ENCODE measurements around the gene NOS1.

Gene NOS1

GRCh38 chr12:117273091-117273490 is 88.3 kb downstream of the NOS1 start:
- TF ChIP-seq CTCF (IDR thresholded peaks at IDR 0.05; ENCODE audit: low read depth, low read length) = no peak
- DNase-seq (ENCODE audit: extremely low read depth, low read depth) = no peak

GRCh38 chr12:117272690-117273089 is 88.7 kb downstream of the NOS1 start:
- no peak for DNase-seq (ENCODE audit: extremely low read depth, low read depth)
- no peak for TF ChIP-seq CTCF (IDR thresholded peaks at IDR 0.05; ENCODE audit: low read depth, low read length)

- no peak for TF ChIP-seq CTCF (IDR thresholded peaks at IDR 0.05; ENCODE audit: low read depth, low read length)
- no peak for DNase-seq (ENCODE audit: extremely low read depth, low read depth)
Observed at GRCh38 chr12:117262749-117263148, 98.7 kb downstream of the NOS1 start.

- DNase-seq (ENCODE audit: extremely low read depth, low read depth) = no peak
Observed at GRCh38 chr12:117261247-117261646, 100.2 kb downstream of the NOS1 start.

GRCh38 chr12:117255386-117255785 is 106.0 kb downstream of the NOS1 start:
- no peak for DNase-seq (ENCODE audit: extremely low read depth, low read depth)
- TF ChIP-seq CTCF (IDR thresholded peaks at IDR 0.05; ENCODE audit: low read depth, low read length) = no peak

More at GRCh38 chr12:117261247-117261646, 100.2 kb downstream of the NOS1 start:
- TF ChIP-seq CTCF (IDR thresholded peaks at IDR 0.05; ENCODE audit: low read depth, low read length) = no peak

GRCh38 chr12:117243488-117243887 is 117.9 kb downstream of the NOS1 start:
- no peak for DNase-seq (ENCODE audit: extremely low read depth, low read depth)
- no peak for TF ChIP-seq CTCF (IDR thresholded peaks at IDR 0.05; ENCODE audit: low read depth, low read length)

- no peak for DNase-seq (ENCODE audit: extremely low read depth, low read depth)
- TF ChIP-seq CTCF (IDR thresholded peaks at IDR 0.05; ENCODE audit: low read depth, low read length) = no peak
Observed at GRCh38 chr12:117241697-117242096, 119.7 kb downstream of the NOS1 start.
